CD4-positive, CD25-positive, alpha-beta regulatory T cell (primary cell): ENCODE data around the gene KAZN. TPM values are rescaled to one million over a fixed set of nuclear protein-coding genes. Genes with fewer than 3 reads are reported as not detected.

ENCODE experiments used
- ATAC-seq, 2 donors: fragments of 150-1000 bp; cut with Tn5 transposase; one replicate each; pipeline ENCODE4 v1.10.0; 2021; ENCODE audit warnings: low read depth in 2 of 2, moderate number of reproducible peaks in 2 of 2, moderate library complexity in 1 of 2
- DNase-seq, 3 donors: peaks; one replicate each; pipeline versions ENCODE4 v3.0.0 to v3.0.0-alpha.2; 2012 to 2022; ENCODE audit warnings: mixed read lengths in 1 of 3
- H3K27ac ChIP-seq: one replicate; pipeline ENCODE4 v1.7.0; 2013; ENCODE audit warnings: mild to moderate bottlenecking, low read length; ENCODE audit not compliant: insufficient read depth, poor library complexity, severe bottlenecking
- H3K27me3 ChIP-seq: one replicate; pipeline ENCODE4 v1.7.0; 2013; ENCODE audit warnings: low read length; ENCODE audit not compliant: control insufficient read depth, insufficient read depth
- H3K36me3 ChIP-seq: one replicate; pipeline ENCODE4 v1.7.0; 2013; ENCODE audit warnings: mild to moderate bottlenecking, low read length, moderate library complexity; ENCODE audit not compliant: control insufficient read depth, insufficient read depth
- H3K4me1 ChIP-seq: 2 replicates; pipeline ENCODE4 v1.7.0; 2013; ENCODE audit warnings: mild to moderate bottlenecking, low read length; ENCODE audit not compliant: insufficient read depth, control insufficient read depth, poor library complexity, severe bottlenecking
- H3K4me3 ChIP-seq: one replicate; pipeline ENCODE4 v1.7.0; 2013; ENCODE audit warnings: low read depth, mild to moderate bottlenecking, low read length, moderate library complexity
- H3K9me3 ChIP-seq, 2 experiments: 1 replicate in 1 of 2; 2 replicates in 1 of 2; pipeline ENCODE4 v1.7.0; 2013; ENCODE audit warnings: low read length in 2 of 2, mild to moderate bottlenecking in 1 of 2, moderate library complexity in 1 of 2; ENCODE audit not compliant: control insufficient read depth in 2 of 2
- H3K27ac Mint-ChIP-seq, 3 donors: one replicate each; pipeline ENCODE4 v1.8.0; 2020 to 2022; ENCODE audit warnings: mild to moderate bottlenecking in 3 of 3, mixed read lengths in 3 of 3, moderate library complexity in 2 of 3
- H3K27me3 Mint-ChIP-seq: one replicate; pipeline ENCODE4 v1.8.0; 2022; ENCODE audit warnings: mild to moderate bottlenecking, mixed read lengths
- H3K36me3 Mint-ChIP-seq: one replicate; pipeline ENCODE4 v1.8.0; 2020; ENCODE audit warnings: mixed read lengths
- H3K4me1 Mint-ChIP-seq, 4 donors: one replicate each; pipeline ENCODE4 v1.8.0; 2020 to 2022; ENCODE audit warnings: mixed read lengths in 4 of 4, mild to moderate bottlenecking in 1 of 4
- H3K4me3 Mint-ChIP-seq, 4 donors: one replicate each; pipeline ENCODE4 v1.8.0; 2020 to 2022; ENCODE audit warnings: mild to moderate bottlenecking in 4 of 4, mixed read lengths in 4 of 4, moderate library complexity in 3 of 4
- H3K9me3 Mint-ChIP-seq, 7 donors: one replicate each; pipeline ENCODE4 v1.8.0; 2020 to 2022; ENCODE audit warnings: mixed read lengths in 7 of 7, mild to moderate bottlenecking in 3 of 7, moderate library complexity in 2 of 7
- polyA plus RNA-seq, 4 donors: library from polyadenylated mRNA; unstranded; fragments of 300-500 nt; fragmentation: Illumina TruSeq; gene quantifications; one replicate each; pipeline ENCODE4 v1.2.3, GENCODE V29; 2021
- total RNA-seq: library from RNA; stranded (reverse); gene quantifications from one replicate; pipeline ENCODE4 v1.2.3, GENCODE V29; 2022

The KAZN gene
- total and polyA plus RNA-seq, 5 donors from 2014 or later, result not detected

- Histone ChIP-seq H3K27ac (no peak overlapping the region), H3K27me3 (no peaks in the 10 kb centered on the region), H3K36me3 (no peaks in the 10 kb centered on the region), H3K4me1 (no peaks in the 10 kb centered on the region), H3K9me3 (no peaks in the 10 kb centered on the region), H3K4me3 (no peak overlapping the region)
- ATAC-seq, result no peak
- peaks cover 4% of the 10 kb centered on the region for H3K27me3 Mint-ChIP-seq
- peaks cover 0 to 1% (median 0%) of the 10 kb centered on the region in 7 donors for H3K9me3 Mint-ChIP-seq
- H3K36me3 Mint-ChIP-seq, result no peaks in the 10 kb centered on the region
- H3K27ac Mint-ChIP-seq, result no peak overlapping the region
- H3K4me1 Mint-ChIP-seq, result no peaks in the 10 kb centered on the region
- DNase-seq, result no peak
- no peak overlapping the region for H3K4me3 Mint-ChIP-seq
Measured at GRCh38 chr1:15016001-15016400, 417.5 kb downstream of the KAZN start.

GRCh38 chr1:15016526-15016925, 418.0 kb downstream of the KAZN start:
- Histone ChIP-seq H3K27ac (no peak overlapping the region), H3K4me1 (no peaks in the 10 kb centered on the region), H3K9me3 (no peaks in the 10 kb centered on the region), H3K4me3 (no peak overlapping the region), H3K27me3 (no peaks in the 10 kb centered on the region), H3K36me3 (no peaks in the 10 kb centered on the region)
- DNase-seq (no peak), ATAC-seq (no peak)
- Mint-ChIP-seq H3K27me3 (peaks cover 4% of the 10 kb centered on the region), H3K9me3 (peaks cover 0 to 1% (median 0%) of the 10 kb centered on the region in 7 donors), H3K27ac (no peak overlapping the region), H3K4me1 (no peaks in the 10 kb centered on the region), H3K4me3 (no peak overlapping the region), H3K36me3 (no peaks in the 10 kb centered on the region)

- Histone ChIP-seq H3K9me3 (no peaks in the 10 kb centered on the region), H3K27ac (no peak overlapping the region), H3K36me3 (no peaks in the 10 kb centered on the region), H3K4me3 (no peak overlapping the region), H3K27me3 (no peaks in the 10 kb centered on the region), H3K4me1 (no peaks in the 10 kb centered on the region)
- Mint-ChIP-seq H3K9me3 (peaks cover 0 to 1% (median 0%) of the 10 kb centered on the region in 7 donors), H3K27ac (no peak overlapping the region), H3K36me3 (no peaks in the 10 kb centered on the region), H3K4me1 (no peaks in the 10 kb centered on the region), H3K4me3 (no peak overlapping the region), H3K27me3 (peaks cover 4% of the 10 kb centered on the region)
- DNase-seq (no peak), ATAC-seq (no peak)
Measured at GRCh38 chr1:15017120-15017519, 418.6 kb downstream of the KAZN start.

GRCh38 chr1:15018767-15019166, 420.3 kb downstream of the KAZN start:
- ATAC-seq, result no peak

GRCh38 chr1:15020943-15021745, 422.7 kb downstream of the KAZN start:
- no peaks in the 10 kb centered on the region for H3K36me3 ChIP-seq
- H3K4me1 ChIP-seq, result no peaks in the 10 kb centered on the region
- DNase-seq, result no peak
- no peak overlapping the region for H3K4me3 ChIP-seq
- no peaks in the 10 kb centered on the region for H3K27me3 Mint-ChIP-seq
- H3K27ac Mint-ChIP-seq, result no peak overlapping the region
- no peak overlapping the region for H3K4me3 Mint-ChIP-seq
- H3K9me3 Mint-ChIP-seq, result no peaks in the 10 kb centered on the region
- H3K27ac ChIP-seq, result no peak overlapping the region
- no peaks in the 10 kb centered on the region for H3K4me1 Mint-ChIP-seq
- H3K27me3 ChIP-seq, result no peaks in the 10 kb centered on the region
- H3K36me3 Mint-ChIP-seq, result no peaks in the 10 kb centered on the region
- no peaks in the 10 kb centered on the region for H3K9me3 ChIP-seq
- ATAC-seq, result no peak

More at GRCh38 chr1:15018767-15019166, 420.3 kb downstream of the KAZN start:
- Mint-ChIP-seq H3K27me3 (peaks cover 4% of the 10 kb centered on the region), H3K9me3 (no peaks in the 10 kb centered on the region), H3K27ac (no peak overlapping the region), H3K4me1 (no peaks in the 10 kb centered on the region), H3K4me3 (no peak overlapping the region), H3K36me3 (no peaks in the 10 kb centered on the region)
- no peak for DNase-seq
- Histone ChIP-seq H3K4me3 (no peak overlapping the region), H3K4me1 (no peaks in the 10 kb centered on the region), H3K27ac (no peak overlapping the region), H3K9me3 (no peaks in the 10 kb centered on the region), H3K27me3 (no peaks in the 10 kb centered on the region), H3K36me3 (no peaks in the 10 kb centered on the region)

- Mint-ChIP-seq H3K27me3 (no peaks in the 10 kb centered on the region), H3K36me3 (no peaks in the 10 kb centered on the region), H3K4me1 (no peaks in the 10 kb centered on the region), H3K4me3 (no peak overlapping the region), H3K27ac (no peak overlapping the region), H3K9me3 (no peaks in the 10 kb centered on the region)
- Histone ChIP-seq H3K4me1 (no peaks in the 10 kb centered on the region), H3K27me3 (no peaks in the 10 kb centered on the region), H3K27ac (no peak overlapping the region), H3K36me3 (no peaks in the 10 kb centered on the region), H3K4me3 (no peak overlapping the region), H3K9me3 (no peaks in the 10 kb centered on the region)
- ATAC-seq (no peak), DNase-seq (no peak)
Measured at GRCh38 chr1:15022048-15022447, 423.6 kb downstream of the KAZN start.

- Mint-ChIP-seq H3K36me3 (no peaks in the 10 kb centered on the region), H3K27me3 (no peaks in the 10 kb centered on the region), H3K27ac (no peak overlapping the region), H3K9me3 (no peaks in the 10 kb centered on the region), H3K4me1 (no peaks in the 10 kb centered on the region), H3K4me3 (no peak overlapping the region)
- H3K4me3 ChIP-seq, result no peak overlapping the region
- no peaks in the 10 kb centered on the region for H3K9me3 ChIP-seq
- no peaks in the 10 kb centered on the region for H3K27me3 ChIP-seq
- no peaks in the 10 kb centered on the region for H3K4me1 ChIP-seq
- H3K27ac ChIP-seq, result no peak overlapping the region
- no peaks in the 10 kb centered on the region for H3K36me3 ChIP-seq
- DNase-seq (no peak), ATAC-seq (no peak)
Measured at GRCh38 chr1:15023205-15023604, 424.7 kb downstream of the KAZN start.

- Mint-ChIP-seq H3K4me3 (no peak overlapping the region), H3K27ac (no peak overlapping the region), H3K4me1 (no peaks in the 10 kb centered on the region), H3K36me3 (no peaks in the 10 kb centered on the region), H3K27me3 (no peaks in the 10 kb centered on the region), H3K9me3 (no peaks in the 10 kb centered on the region)
- no peak for DNase-seq
- Histone ChIP-seq H3K9me3 (no peaks in the 10 kb centered on the region), H3K4me3 (no peak overlapping the region), H3K27me3 (no peaks in the 10 kb centered on the region), H3K4me1 (no peaks in the 10 kb centered on the region), H3K36me3 (no peaks in the 10 kb centered on the region), H3K27ac (no peak overlapping the region)
- no peak for ATAC-seq
Measured at GRCh38 chr1:15023976-15024375, 425.5 kb downstream of the KAZN start.
